B cell (primary cell): ENCODE measurements around the gene TPSG1. TPM values are rescaled to one million over a fixed set of nuclear protein-coding genes. Genes with fewer than 3 reads are reported as not detected.

ENCODE experiments used
- ATAC-seq: fragments of 200-7000 bp; cut with Tn5 transposase; one replicate; pipeline ENCODE4 v1.10.0; 2021; ENCODE audit warnings: low read depth, mild to moderate bottlenecking, moderate number of reproducible peaks, moderate library complexity
- CTCF ChIA-PET: fragments of 350-600 bp; sonication (Branson Sonifier 250); formaldehyde crosslinking; loops from one replicate; lab custom pipeline; 2021; ENCODE audit warnings: antibody characterized with exemption, inconsistent platforms; lab: Charles Lee
- POLR2A ChIA-PET: fragments of 350-600 bp; sonication (Branson Sonifier 250); formaldehyde crosslinking; loops from one replicate; lab custom pipeline; 2021; ENCODE audit warnings: antibody characterized with exemption; lab: Charles Lee
- DNase-seq: peaks from one replicate; pipeline ENCODE4 v3.0.0; 2013
- H2AFZ ChIP-seq: 2 replicates; pipeline ENCODE4 v1.6.1; 2012; ENCODE audit warnings: mild to moderate bottlenecking, low read depth, low read length; ENCODE audit not compliant: insufficient read depth, poor library complexity, severe bottlenecking
- H3K27ac ChIP-seq, 2 donors: 1 replicate in 1 of 2; 2 replicates in 1 of 2; pipeline ENCODE4 v1.5.1; 2012 to 2013; ENCODE audit warnings: low read length in 2 of 2, mild to moderate bottlenecking in 2 of 2, moderate library complexity in 1 of 2
- H3K27me3 ChIP-seq, 4 experiments: fragments of 200-600 bp in 1 of 4; sonication (generic) in 1 of 4; replicated peaks in 1 of 4; 1 replicate in 2 of 4; 2 replicates in 2 of 4; pipeline versions ENCODE4 v1.6.1 to v1.7.0; 2013 to 2016; ENCODE audit warnings: low read length in 3 of 4, mild to moderate bottlenecking in 2 of 4, mixed read lengths in 1 of 4, moderate library complexity in 1 of 4; ENCODE audit not compliant: insufficient read depth in 4 of 4, control insufficient read depth in 3 of 4; ENCODE audit errors: control extremely low read depth in 1 of 4
- H3K36me3 ChIP-seq, 2 experiments: replicated peaks in 1 of 2; 1 replicate in 1 of 2; 2 replicates in 1 of 2; pipeline versions ENCODE4 v1.6.1 to v1.7.1; 2013; ENCODE audit warnings: low read length in 1 of 2; ENCODE audit not compliant: insufficient read depth in 2 of 2, control insufficient read depth in 1 of 2; ENCODE audit errors: control extremely low read depth in 1 of 2, extremely low read depth in 1 of 2
- H3K4me1 ChIP-seq, 2 donors: fragments of 200-600 bp in 1 of 2; sonication (generic) in 1 of 2; 1 replicate in 1 of 2; 2 replicates in 1 of 2; pipeline versions ENCODE4 v1.5.1 to v1.6.1; 2013 to 2017; ENCODE audit warnings: low read length in 2 of 2; ENCODE audit not compliant: control insufficient read depth in 2 of 2, insufficient read depth in 2 of 2
- H3K4me2 ChIP-seq: replicated peaks from 2 replicates; pipeline ENCODE3; 2012; ENCODE audit warnings: mild to moderate bottlenecking, low read depth, low read length; ENCODE audit not compliant: poor library complexity, severe bottlenecking
- H3K4me3 ChIP-seq, 5 experiments: fragments of 200-600 bp in 1 of 5; sonication (generic) in 1 of 5; 1 replicate in 3 of 5; 2 replicates in 2 of 5; pipeline versions ENCODE4 v1.5.1 to v1.7.0; 2011 to 2016; ENCODE audit warnings: low read length in 4 of 5, mild to moderate bottlenecking in 4 of 5, low read depth in 2 of 5, control low read depth in 1 of 5, moderate library complexity in 1 of 5; ENCODE audit not compliant: insufficient read depth in 1 of 5; ENCODE audit errors: control extremely low read depth in 1 of 5, extremely low read depth in 1 of 5
- H3K79me2 ChIP-seq: fragments of 200-600 bp; sonication (generic); one replicate; pipeline ENCODE4 v1.6.0; 2016; ENCODE audit warnings: low read length; ENCODE audit not compliant: control insufficient read depth, insufficient read depth
- H3K9ac ChIP-seq: fragments of 200-600 bp; sonication (generic); 2 replicates; pipeline ENCODE4 v1.6.1; 2017; ENCODE audit warnings: mild to moderate bottlenecking, low read length, moderate library complexity
- H3K9me3 ChIP-seq, 3 donors: one replicate each; pipeline versions ENCODE4 v1.6.1 to v1.7.1; 2013; ENCODE audit warnings: low read length in 2 of 3; ENCODE audit not compliant: control insufficient read depth in 2 of 3, insufficient read depth in 1 of 3; ENCODE audit errors: control extremely low read depth in 1 of 3
- H4K20me1 ChIP-seq: 2 replicates; pipeline ENCODE4 v1.6.0; 2012; ENCODE audit warnings: mild to moderate bottlenecking, low read length; ENCODE audit not compliant: insufficient read depth, control insufficient read depth, poor library complexity, severe bottlenecking
- H3K27ac Mint-ChIP-seq: one replicate; pipeline ENCODE4 v1.8.0; 2021; ENCODE audit warnings: mixed read lengths
- H3K27me3 Mint-ChIP-seq: one replicate; pipeline ENCODE4 v1.8.0; 2021; ENCODE audit warnings: mixed read lengths
- H3K4me1 Mint-ChIP-seq: one replicate; pipeline ENCODE4 v1.8.0; 2021; ENCODE audit warnings: mixed read lengths
- H3K4me3 Mint-ChIP-seq: one replicate; pipeline ENCODE4 v1.8.0; 2021; ENCODE audit warnings: mixed read lengths
- H3K9me3 Mint-ChIP-seq: one replicate; pipeline ENCODE4 v1.8.0; 2022; ENCODE audit warnings: mixed read lengths; ENCODE audit not compliant: insufficient read depth
- CTCF ChIP-seq: fragments of 200-600 bp; IDR thresholded peaks from one replicate; pipeline ENCODE4 v1.8.0; 2022; ENCODE audit warnings: antibody characterized with exemption, mild to moderate bottlenecking
- EZH2 ChIP-seq: IDR thresholded peaks from 2 replicates; pipeline ENCODE4 v1.6.1; 2012; ENCODE audit warnings: borderline replicate concordance, low read depth, mild to moderate bottlenecking, moderate library complexity, low read length; ENCODE audit not compliant: insufficient read depth, poor library complexity, severe bottlenecking
- WGBS: methylation state at CpG from one replicate; pipeline ENCODE4 v1.1.5; 2013; ENCODE audit warnings: missing lambda C conversion rate; ENCODE audit not compliant: insufficient coverage; 5-methylcytosine and 5-hydroxymethylcytosine counted together
- intact Hi-C: fragments of 100-400 bp; cut with micrococcal nuclease; formaldehyde crosslinking; loops from one replicate; pipeline ENCODE4 v1.10.0; 2022
- polyA plus RNA-seq: library from polyadenylated mRNA; depleted of rRNA; stranded (reverse); fragments of >200 nt; gene quantifications from 2 replicates; pipeline ENCODE4 v1.2.3, GENCODE V29; 2012
- total RNA-seq, 2 donors: library from RNA; stranded (reverse); fragments of 120-200 nt in 1 of 2; gene quantifications; 1 replicate in 1 of 2; 2 replicates in 1 of 2; pipeline versions ENCODE4 v1.2.3 to v1.2.4, GENCODE V29; 2013 to 2022

Gene TPSG1
- total and polyA plus RNA-seq, 2 donors (not counting 1 experiment from before 2014, with no cell fraction given): not detected

- Histone ChIP-seq H3K36me3 (no peaks in the 10 kb centered on the region), H3K27ac (no peak overlapping the region), H3K9me3 (peaks cover 0 to 7% (median 0%) of the 10 kb centered on the region in 3 donors), H2AFZ (no peak overlapping the region), H3K9ac (no peak overlapping the region), H4K20me1 (no peaks in the 10 kb centered on the region), H3K4me3 (no peak overlapping the region), H3K79me2 (no peaks in the 10 kb centered on the region), H3K4me2 (no peak overlapping the region), H3K4me1 (peaks cover 6 to 8% of the 10 kb centered on the region in 2 donors), H3K27me3 (peaks cover 0 to 57% (median 11%) of the 10 kb centered on the region in 4 experiments)
- Mint-ChIP-seq H3K4me3 (no peak overlapping the region), H3K4me1 (peaks cover 4% of the 10 kb centered on the region), H3K27me3 (peaks cover 21% of the 10 kb centered on the region), H3K9me3 (no peaks in the 10 kb centered on the region), H3K27ac (no peak overlapping the region)
- ChIA-PET POLR2A (no interaction called here), CTCF (no interaction called here)
- intact Hi-C loops: no loop called here
- DNase-seq (no peak), ATAC-seq (no peak)
- TF ChIP-seq CTCF: no peak
- 74% methylated on average over 11 of the region's 12 CpGs for WGBS
These were observed 33.1 kb upstream of the TPSG1 start for GRCh38 chr16:1258225-1258600.

GRCh38 chr16:1257561-1258224 lies 32.6 kb upstream of the TPSG1 start:
- H3K4me1 Mint-ChIP-seq: peaks cover 4% of the 10 kb centered on the region
- H3K27me3 ChIP-seq: peaks cover 0 to 52% (median 9%) of the 10 kb centered on the region in 4 experiments
- no peaks in the 10 kb centered on the region for H3K36me3 ChIP-seq

More at GRCh38 chr16:1257561-1258224, 32.6 kb upstream of the TPSG1 start:
- ChIA-PET CTCF (no interaction called here), POLR2A (no interaction called here)
- ATAC-seq (no peak), DNase-seq (no peak)
- Mint-ChIP-seq H3K9me3 (no peaks in the 10 kb centered on the region), H3K27ac (no peak overlapping the region), H3K4me3 (no peak overlapping the region), H3K27me3 (peaks cover 21% of the 10 kb centered on the region)
- Histone ChIP-seq H3K4me2 (no peak overlapping the region), H3K79me2 (no peaks in the 10 kb centered on the region), H3K9me3 (peaks cover 0 to 7% (median 0%) of the 10 kb centered on the region in 3 donors), H4K20me1 (no peaks in the 10 kb centered on the region), H3K9ac (no peak overlapping the region), H3K27ac (no peak overlapping the region), H3K4me3 (no peak overlapping the region), H2AFZ (no peak overlapping the region), H3K4me1 (peaks cover 6 to 8% of the 10 kb centered on the region in 2 donors)
- intact Hi-C loops: no loop called here
- TF ChIP-seq CTCF (no peak), EZH2 (no peak)
- WGBS: 83% methylated on average over 34 of the region's 34 CpGs
